Activated T-cell treated with anti-CD3 and anti-CD28 coated beads, Interleukin-2, amount 50 U/mL, for 72 hours (primary cell): ENCODE measurements around the gene CATSPERE. TPM values are rescaled to one million over a fixed set of nuclear protein-coding genes. Genes with fewer than 3 reads are reported as not detected.
"Not testable (repeated sequence)": the region's sequence is repeated elsewhere in the genome, so short reads cannot be mapped to it uniquely, and the experiment has no call there.

Experiments used
- ATAC-seq, 2 donors: fragments of 150-1000 bp; cut with Tn5 transposase; replicated peaks in 1 of 2; 2 replicates each; pipeline ENCODE4 v1.10.0; 2021; ENCODE audit warnings: moderate library complexity in 2 of 2, mild to moderate bottlenecking in 1 of 2
- DNase-seq, 2 donors: peaks; one replicate each; pipeline ENCODE4 v3.0.0; 2021 to 2022; ENCODE audit warnings: mixed read lengths in 1 of 2
- H3K27ac Mint-ChIP-seq: one replicate; pipeline ENCODE4 v1.8.0; 2022; ENCODE audit warnings: mild to moderate bottlenecking, moderate library complexity, mixed read lengths
- H3K27me3 Mint-ChIP-seq: one replicate; pipeline ENCODE4 v1.8.0; 2022; ENCODE audit warnings: low read depth, mixed read lengths
- H3K36me3 Mint-ChIP-seq, 2 donors: one replicate each; pipeline ENCODE4 v1.8.0; 2022; ENCODE audit warnings: mixed read lengths in 2 of 2, mild to moderate bottlenecking in 1 of 2; ENCODE audit not compliant: insufficient read depth in 2 of 2
- H3K4me1 Mint-ChIP-seq: one replicate; pipeline ENCODE4 v1.8.0; 2022; ENCODE audit warnings: low read depth, mixed read lengths
- H3K4me3 Mint-ChIP-seq, 2 donors: one replicate each; pipeline ENCODE4 v1.8.0; 2022; ENCODE audit warnings: mild to moderate bottlenecking in 2 of 2, mixed read lengths in 2 of 2, moderate library complexity in 2 of 2
- H3K9me3 Mint-ChIP-seq, 2 donors: one replicate each; pipeline ENCODE4 v1.8.0; 2022; ENCODE audit warnings: mixed read lengths in 2 of 2
- total RNA-seq, 2 donors: library from RNA; stranded (reverse); gene quantifications; one replicate each; pipeline ENCODE4 v1.2.3, GENCODE V29; 2022

CATSPERE gene
- total RNA-seq, 2 donors from 2014 or later = 0.38 to 0.83 TPM

DNA sequence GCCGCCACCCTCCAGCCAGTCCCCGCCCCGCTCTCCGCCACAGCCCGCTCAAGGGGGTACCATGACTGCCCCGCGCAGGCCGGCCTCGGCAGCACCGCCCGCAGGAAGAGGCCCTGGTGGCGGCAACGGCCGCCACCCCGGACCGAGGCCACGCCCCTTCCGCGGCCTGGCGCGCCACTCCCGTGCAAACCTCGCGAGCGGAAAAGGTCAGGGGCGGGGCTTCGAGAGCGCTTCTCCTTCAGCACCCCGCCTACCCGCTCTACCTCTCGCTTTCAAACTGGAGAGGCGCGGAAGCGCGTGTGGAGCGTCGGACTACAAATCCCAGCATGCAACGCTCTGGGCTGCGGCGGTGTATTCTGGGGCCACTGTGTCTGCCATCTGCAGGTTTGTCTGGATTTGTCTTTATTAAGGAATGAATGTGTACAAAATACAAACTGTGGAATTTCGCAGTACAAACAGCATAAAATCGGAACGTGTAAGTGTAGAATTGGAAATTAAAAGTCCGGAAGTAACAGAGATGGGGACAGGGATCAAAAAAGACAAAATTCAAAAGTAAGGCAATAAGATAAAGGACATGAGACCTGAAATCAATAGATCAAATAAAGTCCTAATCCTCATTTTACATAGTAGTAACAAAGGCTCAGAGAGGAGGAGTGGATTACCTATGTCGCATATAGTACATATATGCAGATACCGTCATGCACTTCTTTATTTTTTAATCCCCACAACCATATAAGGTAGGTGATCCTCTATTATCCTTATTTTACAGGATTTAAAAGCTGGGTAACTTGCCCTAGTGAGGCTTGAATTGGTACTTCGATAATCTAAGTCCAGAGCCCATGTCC is 8.9 kb upstream of the CATSPERE start:
- Mint-ChIP-seq H3K27me3 (no peaks in the 10 kb centered on the region), H3K36me3 (peaks cover 10 to 18% of the 10 kb centered on the region in 2 donors), H3K27ac (peak overlapping the region; percentile 89), H3K4me3 (peak overlapping the region; percentile 85 to 90), H3K9me3 (no peaks in the 10 kb centered on the region), H3K4me1 (peaks cover 58% of the 10 kb centered on the region)
- peak; percentile 93 to 95 for ATAC-seq
- peak; percentile 99 for DNase-seq

DNA sequence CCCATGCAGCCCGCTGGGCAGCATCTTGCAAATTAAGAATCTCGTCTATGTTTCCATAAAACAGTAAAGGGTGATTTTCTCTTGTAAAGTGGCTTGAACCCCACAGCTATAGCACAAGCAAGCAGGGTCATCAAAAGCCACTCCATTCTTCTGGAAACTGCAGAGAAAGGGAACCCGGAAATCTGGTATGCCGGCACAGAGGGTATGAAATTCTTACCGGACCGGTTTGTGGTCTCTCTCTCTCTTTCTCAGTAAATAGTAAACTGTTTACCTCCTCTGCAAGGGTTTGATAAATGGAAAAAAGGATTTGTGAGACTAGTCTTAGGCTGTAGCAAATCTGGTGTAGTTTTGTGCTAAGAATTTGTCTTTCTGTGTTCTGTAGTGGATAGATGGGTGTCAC is 6.7 kb upstream of the CATSPERE start:
- H3K4me1 Mint-ChIP-seq = peaks cover 36% of the 10 kb centered on the region
- no peak overlapping the region for H3K27ac Mint-ChIP-seq
- H3K4me3 Mint-ChIP-seq = no peak overlapping the region
- no peaks in the 10 kb centered on the region for H3K27me3 Mint-ChIP-seq
- ATAC-seq (no peak), DNase-seq (no peak)
- no peaks in the 10 kb centered on the region for H3K9me3 Mint-ChIP-seq
- peaks cover 8 to 15% of the 10 kb centered on the region in 2 donors for H3K36me3 Mint-ChIP-seq

DNA sequence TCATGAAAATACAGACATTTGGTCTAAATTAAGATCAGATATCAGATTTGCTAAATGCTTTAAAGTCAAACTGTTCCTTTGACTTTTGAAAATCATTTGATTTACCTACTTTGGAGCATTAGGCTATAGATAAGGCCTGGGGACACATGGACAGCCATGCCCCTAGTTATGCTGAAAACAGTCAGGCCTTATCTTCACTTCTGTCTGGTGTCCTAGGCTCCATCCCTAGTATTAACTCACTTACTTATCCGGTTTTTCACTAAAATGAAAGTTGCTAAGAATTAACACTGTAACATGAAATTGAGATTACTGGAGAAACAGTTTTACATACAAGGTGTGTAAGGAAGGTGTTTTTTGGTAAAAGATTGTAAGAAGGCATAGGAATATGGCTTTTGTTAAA is 4.5 kb upstream of the CATSPERE start:
- no peaks in the 10 kb centered on the region for H3K27me3 Mint-ChIP-seq
- peaks cover 11 to 16% of the 10 kb centered on the region in 2 donors for H3K36me3 Mint-ChIP-seq
- H3K9me3 Mint-ChIP-seq = peaks cover 0 to 1% of the 10 kb centered on the region in 2 donors
- DNase-seq = no peak
- no peak for ATAC-seq
- no peak overlapping the region for H3K27ac Mint-ChIP-seq
- H3K4me1 Mint-ChIP-seq = peaks cover 33% of the 10 kb centered on the region
- H3K4me3 Mint-ChIP-seq = no peak overlapping the region

DNA sequence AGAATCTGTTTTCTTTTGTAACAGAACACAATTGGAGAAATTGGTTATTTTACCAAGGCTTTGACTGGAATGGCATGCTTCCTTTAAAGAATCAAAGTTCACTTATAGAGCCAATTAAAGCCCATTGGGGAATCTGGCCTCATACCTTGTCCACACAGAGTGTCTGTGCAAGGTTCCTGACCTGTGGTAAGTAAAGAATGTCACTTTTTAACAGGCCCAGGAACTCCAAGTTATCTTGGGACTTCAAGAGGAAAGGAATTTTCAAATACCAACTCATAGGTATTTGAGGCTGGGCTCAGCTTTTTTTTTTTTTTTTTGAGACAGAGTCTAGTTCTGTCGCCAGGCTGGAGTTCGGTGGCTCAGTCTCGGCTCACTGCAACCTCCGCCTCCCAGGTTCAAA is 2.3 kb upstream of the CATSPERE start:
- peaks cover 16% of the 10 kb centered on the region for H3K4me1 Mint-ChIP-seq
- peaks cover 9 to 12% of the 10 kb centered on the region in 2 donors for H3K36me3 Mint-ChIP-seq
- no peak overlapping the region for H3K4me3 Mint-ChIP-seq

DNA sequence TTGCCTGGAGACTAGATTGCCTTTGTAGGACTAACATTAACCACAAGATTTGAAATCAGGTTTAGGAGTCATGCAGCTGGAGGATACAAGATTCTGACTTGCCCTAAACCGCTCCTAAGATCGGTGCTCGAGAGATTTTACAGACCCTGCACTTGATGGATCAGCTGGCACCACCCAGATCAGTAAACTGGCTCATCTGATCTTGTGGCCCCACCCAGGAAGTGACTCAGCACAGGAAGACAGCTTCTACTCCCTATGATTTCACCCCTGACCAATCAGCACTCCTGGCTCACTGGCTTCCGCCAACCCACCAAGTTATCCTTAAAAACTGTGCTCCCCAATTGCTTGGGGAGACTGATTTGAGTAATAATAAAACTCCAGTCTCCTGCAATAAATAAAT is 876 bp upstream of the CATSPERE start:
- Mint-ChIP-seq H3K9me3 (peaks cover 0 to 1% of the 10 kb centered on the region in 2 donors), H3K27ac (no peak overlapping the region), H3K27me3 (no peaks in the 10 kb centered on the region), H3K36me3 (peaks cover 9 to 12% of the 10 kb centered on the region in 2 donors), H3K4me1 (peaks cover 11% of the 10 kb centered on the region), H3K4me3 (peak overlapping the region; percentile 51 to 52)
- no peak for ATAC-seq
- DNase-seq = peak; percentile 24 to 49

More for the DNA sequence above, 2.3 kb upstream of the CATSPERE start:
- no peaks in the 10 kb centered on the region for H3K27me3 Mint-ChIP-seq
- H3K9me3 Mint-ChIP-seq = peaks cover 0 to 1% of the 10 kb centered on the region in 2 donors
- ATAC-seq (no peak), DNase-seq (no peak)
- H3K27ac Mint-ChIP-seq = no peak overlapping the region

DNA sequence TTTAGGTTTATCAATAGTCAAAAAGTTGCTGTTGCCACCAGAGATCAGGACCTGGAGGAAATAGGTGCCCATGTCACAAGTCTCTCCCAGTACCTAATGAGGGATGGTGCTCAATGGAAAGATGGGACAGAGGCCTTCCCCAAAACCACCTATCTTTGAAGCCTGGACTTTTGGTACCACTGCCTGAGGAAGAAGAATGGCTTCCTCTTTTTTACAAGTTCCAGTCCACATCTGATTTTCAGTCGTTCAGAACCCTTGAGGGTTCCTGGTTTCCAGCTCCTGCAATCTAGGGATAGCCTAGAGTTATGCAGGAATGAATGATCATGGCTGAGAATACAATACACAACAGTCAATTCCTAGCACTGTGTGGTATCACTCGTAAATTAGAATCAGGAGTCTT is 5.7 kb downstream of the CATSPERE start:
- H3K27ac Mint-ChIP-seq = no peak overlapping the region
- no peaks in the 10 kb centered on the region for H3K9me3 Mint-ChIP-seq
- H3K36me3 Mint-ChIP-seq = no peaks in the 10 kb centered on the region
- no peaks in the 10 kb centered on the region for H3K4me1 Mint-ChIP-seq
- H3K4me3 Mint-ChIP-seq = no peak overlapping the region
- ATAC-seq (no peak), DNase-seq (no peak)
- no peaks in the 10 kb centered on the region for H3K27me3 Mint-ChIP-seq

DNA sequence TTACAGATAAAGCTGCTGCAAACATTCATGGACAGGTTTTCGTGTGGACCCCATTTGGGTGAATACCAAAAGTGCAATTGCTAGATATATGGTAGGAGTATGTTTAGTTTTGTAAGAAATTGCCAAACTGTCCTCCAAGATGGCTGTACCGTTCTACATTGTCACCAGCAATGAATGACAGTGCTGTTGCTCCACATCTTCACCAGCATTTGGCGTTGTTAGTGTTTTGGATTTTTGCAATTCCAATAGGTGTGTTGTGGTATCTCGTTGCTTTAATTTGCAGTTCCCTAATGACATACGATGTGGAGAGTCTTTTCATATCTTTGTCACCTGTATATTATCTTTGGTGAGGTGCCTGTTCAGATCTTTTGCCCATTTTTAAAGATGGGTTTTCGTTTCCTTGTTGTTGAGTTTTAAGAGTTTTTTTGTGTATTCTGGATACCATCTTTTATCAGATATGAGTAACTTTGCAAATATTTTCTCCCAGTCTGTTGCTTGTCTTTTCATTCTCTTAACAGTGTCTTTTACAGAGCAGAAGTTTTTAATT is 12.1 kb downstream of the CATSPERE start:
- no peaks in the 10 kb centered on the region for H3K4me1 Mint-ChIP-seq

DNA sequence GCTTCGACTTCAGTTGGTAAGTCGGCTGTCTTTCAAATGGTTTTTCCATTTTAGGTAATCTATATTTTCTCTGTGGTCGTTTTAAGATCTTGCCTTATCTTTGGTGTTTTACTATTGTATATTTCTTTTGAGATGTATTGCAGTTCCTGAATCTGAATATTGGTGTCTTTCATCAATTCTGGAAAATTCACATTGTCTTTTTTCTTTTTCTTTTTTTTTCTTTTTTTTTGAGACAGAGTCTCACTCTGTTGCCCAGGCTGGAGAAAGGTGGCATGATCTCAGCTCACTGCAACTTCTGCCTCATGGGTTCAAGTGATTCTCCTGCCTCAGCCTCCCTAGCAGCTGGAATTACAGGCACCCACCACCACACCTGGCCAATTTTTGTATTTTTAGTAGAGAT is 23.9 kb downstream of the CATSPERE start:
- not testable (repeated sequence) for DNase-seq, H3K27me3 Mint-ChIP-seq, H3K4me1 Mint-ChIP-seq, H3K4me3 Mint-ChIP-seq, H3K9me3 Mint-ChIP-seq, H3K36me3 Mint-ChIP-seq, H3K27ac Mint-ChIP-seq, ATAC-seq

More for the DNA sequence above, 12.1 kb downstream of the CATSPERE start:
- peaks cover 0 to 1% of the 10 kb centered on the region in 2 donors for H3K9me3 Mint-ChIP-seq
- ATAC-seq (no peak), DNase-seq (no peak)
- H3K27me3 Mint-ChIP-seq = no peaks in the 10 kb centered on the region
- H3K36me3 Mint-ChIP-seq = peaks cover 0 to 1% of the 10 kb centered on the region in 2 donors
- H3K27ac Mint-ChIP-seq = no peak overlapping the region
- H3K4me3 Mint-ChIP-seq = no peak overlapping the region

DNA sequence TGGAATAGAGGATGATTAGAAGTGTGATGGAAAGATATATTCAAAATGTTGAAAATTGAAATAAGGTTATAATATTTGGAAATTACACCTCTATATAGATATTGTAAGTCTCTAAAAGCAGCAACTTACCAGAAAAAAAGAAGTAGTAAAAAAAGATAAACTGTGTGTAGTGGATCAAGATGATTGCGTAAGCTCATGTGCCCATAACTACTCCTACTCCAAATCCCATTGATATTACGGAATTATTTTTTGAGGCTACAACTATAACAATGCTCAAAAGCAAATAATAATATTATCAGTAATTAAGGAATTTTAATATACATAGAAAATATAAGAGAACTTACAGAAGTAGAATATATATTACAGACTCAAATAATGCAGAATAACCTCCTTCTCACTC is 33.6 kb downstream of the CATSPERE start:
- no peak for DNase-seq
- Mint-ChIP-seq H3K27me3 (no peaks in the 10 kb centered on the region), H3K27ac (no peak overlapping the region), H3K4me1 (peaks cover 6% of the 10 kb centered on the region), H3K4me3 (no peak overlapping the region), H3K36me3 (peaks cover 0 to 2% of the 10 kb centered on the region in 2 donors), H3K9me3 (peaks cover 2 to 3% of the 10 kb centered on the region in 2 donors)
- ATAC-seq = no peak

DNA sequence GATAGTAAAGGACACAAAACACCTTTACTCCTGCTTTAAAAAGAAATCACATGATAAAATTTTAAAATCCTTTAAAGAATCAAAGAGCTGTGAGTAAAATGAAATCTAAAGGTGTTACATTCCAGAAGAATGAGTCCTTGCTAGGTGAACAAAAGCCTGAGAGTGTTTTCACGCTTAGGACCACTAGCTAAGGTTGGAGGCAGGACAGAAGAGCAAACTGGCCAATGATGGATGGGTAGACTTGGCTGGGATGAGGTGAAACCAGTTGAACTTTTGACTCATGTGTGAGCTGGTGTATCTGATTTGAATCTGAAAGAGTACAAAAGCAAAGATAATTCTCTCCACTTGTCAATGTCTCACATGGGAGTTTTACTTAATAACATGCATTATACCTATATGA is 35.1 kb downstream of the CATSPERE start:
- Mint-ChIP-seq H3K9me3 (peaks cover 2 to 3% of the 10 kb centered on the region in 2 donors), H3K36me3 (no peaks in the 10 kb centered on the region), H3K4me3 (no peak overlapping the region), H3K27me3 (no peaks in the 10 kb centered on the region), H3K4me1 (peaks cover 6% of the 10 kb centered on the region), H3K27ac (no peak overlapping the region)
- DNase-seq (no peak), ATAC-seq (no peak)

DNA sequence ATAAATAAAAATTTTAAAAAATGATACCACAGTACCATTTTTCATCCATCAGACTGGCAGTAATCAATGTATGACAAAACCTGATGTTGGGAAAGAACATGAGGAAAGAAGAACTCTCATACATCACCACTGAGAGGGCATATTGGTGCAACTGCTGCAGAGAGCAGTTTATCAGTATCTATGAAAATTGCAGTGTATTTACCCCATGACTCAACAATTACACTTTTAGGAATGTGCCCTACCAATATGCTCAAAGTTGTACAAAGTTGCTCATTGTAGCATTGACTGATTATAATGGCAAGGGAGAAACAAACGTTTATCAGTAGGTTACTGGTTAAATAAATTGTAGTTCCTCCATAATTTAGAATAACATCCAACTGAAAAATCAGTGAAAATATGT is 36.7 kb downstream of the CATSPERE start:
- peaks cover 1 to 2% of the 10 kb centered on the region in 2 donors for H3K9me3 Mint-ChIP-seq
- H3K27ac Mint-ChIP-seq = no peak overlapping the region
- no peak overlapping the region for H3K4me3 Mint-ChIP-seq
- H3K36me3 Mint-ChIP-seq = peaks cover 0 to 2% of the 10 kb centered on the region in 2 donors
- no peak for ATAC-seq
- H3K27me3 Mint-ChIP-seq = no peaks in the 10 kb centered on the region
- DNase-seq = no peak
- peaks cover 6% of the 10 kb centered on the region for H3K4me1 Mint-ChIP-seq

DNA sequence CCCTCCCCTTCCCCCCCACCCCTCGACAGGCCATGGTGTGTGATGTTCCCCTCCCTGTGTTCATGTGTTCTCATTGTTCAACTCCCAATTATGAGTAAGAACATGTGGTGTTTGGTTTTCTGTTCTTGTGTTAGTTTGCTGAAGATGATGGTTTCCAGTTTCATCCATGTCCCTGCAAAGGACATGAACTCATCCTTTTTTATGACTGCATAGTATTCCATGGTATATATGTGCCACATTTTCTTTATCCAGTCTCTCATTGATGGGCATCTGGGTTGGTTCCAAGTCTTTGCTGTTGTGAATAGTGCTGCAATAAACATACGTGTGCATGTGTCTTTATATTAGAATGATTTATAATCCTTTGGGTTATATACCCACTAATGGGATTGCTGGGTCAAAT is 38.4 kb downstream of the CATSPERE start:
- DNase-seq, H3K36me3 Mint-ChIP-seq, H3K4me1 Mint-ChIP-seq, ATAC-seq, H3K27ac Mint-ChIP-seq, H3K9me3 Mint-ChIP-seq, H3K4me3 Mint-ChIP-seq, H3K27me3 Mint-ChIP-seq: not testable (repeated sequence)

DNA sequence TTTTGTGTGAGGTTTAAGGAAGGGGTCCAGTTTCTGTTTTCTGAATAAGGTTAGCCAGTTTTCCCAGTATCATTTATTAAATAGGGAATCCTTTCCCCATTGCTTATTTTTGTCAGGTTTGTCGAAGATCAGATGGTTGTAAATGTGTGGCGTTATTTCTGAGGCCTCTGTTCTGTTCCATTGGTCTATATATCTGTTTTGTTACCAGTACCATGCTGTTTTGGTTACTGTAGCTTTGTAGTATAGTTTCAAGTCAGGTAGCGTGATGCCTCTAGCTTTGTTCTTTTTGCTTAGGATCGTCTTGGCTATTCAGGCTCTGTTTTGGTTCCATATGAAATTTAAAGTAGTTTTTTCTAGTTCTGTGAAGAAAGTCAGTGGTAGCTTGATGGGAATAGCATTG is 39.4 kb downstream of the CATSPERE start:
- H3K4me1 Mint-ChIP-seq, H3K9me3 Mint-ChIP-seq, H3K4me3 Mint-ChIP-seq, DNase-seq, H3K27ac Mint-ChIP-seq, H3K27me3 Mint-ChIP-seq, ATAC-seq, H3K36me3 Mint-ChIP-seq: not testable (repeated sequence)
